Measurements from ENCODE around the gene KLF16.

KLF16 gene

GRCh38 chr19:1856345-1856697, 7.1 kb downstream of the KLF16 start:
- in situ Hi-C loops (cut with MboI; ENCODE audit: low sequenced_read_pairs) = no loop called here

GRCh38 chr19:1855828-1856255, 7.5 kb downstream of the KLF16 start:
- in situ Hi-C loops (cut with MboI; ENCODE audit: low sequenced_read_pairs) = no loop called here

GRCh38 chr19:1855040-1855827, 8.1 kb downstream of the KLF16 start:
- in situ Hi-C loops (cut with MboI; ENCODE audit: low sequenced_read_pairs) = no loop called here

- in situ Hi-C loops (cut with MboI; ENCODE audit: low sequenced_read_pairs) = no loop called here
Measured at GRCh38 chr19:1854542-1855039, 8.8 kb downstream of the KLF16 start.

- in situ Hi-C loops (cut with MboI; ENCODE audit: low sequenced_read_pairs) = no loop called here
Measured at GRCh38 chr19:1854039-1854541, 9.3 kb downstream of the KLF16 start.

- in situ Hi-C loops (cut with MboI; ENCODE audit: low sequenced_read_pairs) = no loop called here
Measured at GRCh38 chr19:1853295-1854038, 9.9 kb downstream of the KLF16 start.

- in situ Hi-C loops (cut with MboI; ENCODE audit: low sequenced_read_pairs) = no loop called here
Measured at GRCh38 chr19:1852581-1853128, 10.7 kb downstream of the KLF16 start.

GRCh38 chr19:1851654-1852580, 11.5 kb downstream of the KLF16 start:
- in situ Hi-C loops (cut with MboI; ENCODE audit: low sequenced_read_pairs) = no loop called here

GRCh38 chr19:1850809-1851653, 12.3 kb downstream of the KLF16 start:
- in situ Hi-C loops (cut with MboI; ENCODE audit: low sequenced_read_pairs) = no loop called here

GRCh38 chr19:1849886-1850398, 13.4 kb downstream of the KLF16 start:
- in situ Hi-C loops (cut with MboI; ENCODE audit: low sequenced_read_pairs) = no loop called here

GRCh38 chr19:1849132-1849474, 14.3 kb downstream of the KLF16 start:
- in situ Hi-C loops (cut with MboI; ENCODE audit: low sequenced_read_pairs) = no loop called here

- in situ Hi-C loops (cut with MboI; ENCODE audit: low sequenced_read_pairs) = no loop called here
Measured at GRCh38 chr19:1848399-1849131, 14.8 kb downstream of the KLF16 start, which contains the start of gene REXO1. Gene REXO1 (minus strand): TSS chr19:1848483. CDS start chr19:1848358, 125 bp downstream.

GRCh38 chr19:1847684-1848398, 15.5 kb downstream of the KLF16 start:
- in situ Hi-C loops (cut with MboI; ENCODE audit: low sequenced_read_pairs) = no loop called here

GRCh38 chr19:1847348-1847683, 16.1 kb downstream of the KLF16 start:
- in situ Hi-C loops (cut with MboI; ENCODE audit: low sequenced_read_pairs) = no loop called here

GRCh38 chr19:1846517-1847204, 16.7 kb downstream of the KLF16 start:
- in situ Hi-C loops (cut with MboI; ENCODE audit: low sequenced_read_pairs) = no loop called here

GRCh38 chr19:1845642-1846041, 17.7 kb downstream of the KLF16 start:
- in situ Hi-C loops (cut with MboI; ENCODE audit: low sequenced_read_pairs) = no loop called here

- in situ Hi-C loops (cut with MboI; ENCODE audit: low sequenced_read_pairs) = no loop called here
Measured at GRCh38 chr19:1845125-1845515, 18.3 kb downstream of the KLF16 start.

Measured in HL-60/S4 (cell line).